Activated naive CD4-positive, alpha-beta T cell (primary cell): ENCODE measurements around the gene VIPR1.

Experiments used
- DNase-seq, 4 experiments: peaks; one replicate each; lab custom pipeline; 2025; lab: John Stamatoyannopoulos, UW

The VIPR1 gene

GRCh38 chr3:42511736-42512135 is 9.3 kb downstream of the VIPR1 start:
- DNase-seq: no peak

DNA sequence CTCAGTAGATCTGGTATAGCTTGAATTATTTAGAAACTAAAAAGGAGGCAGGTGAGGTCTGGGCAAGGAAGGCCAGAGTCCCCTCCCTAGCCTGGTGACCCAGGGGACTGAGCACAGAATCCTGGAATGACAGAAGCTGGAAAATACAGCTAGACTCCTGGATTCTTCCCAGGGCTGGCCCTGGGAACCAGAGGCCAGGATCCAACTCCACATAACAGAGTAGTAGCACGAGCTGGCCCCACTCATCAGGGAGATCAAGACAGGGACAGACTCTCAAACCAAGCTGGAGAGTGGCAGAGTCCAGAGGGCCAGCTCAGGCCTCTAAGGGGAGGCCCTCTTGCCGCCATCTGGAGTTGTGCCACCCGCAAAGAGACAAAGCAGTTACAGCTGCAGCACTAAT is 10.7 kb downstream of the VIPR1 start:
- DNase-seq: no peak

GRCh38 chr3:42513521-42513920 is 11.1 kb downstream of the VIPR1 start:
- no peak for DNase-seq

DNA sequence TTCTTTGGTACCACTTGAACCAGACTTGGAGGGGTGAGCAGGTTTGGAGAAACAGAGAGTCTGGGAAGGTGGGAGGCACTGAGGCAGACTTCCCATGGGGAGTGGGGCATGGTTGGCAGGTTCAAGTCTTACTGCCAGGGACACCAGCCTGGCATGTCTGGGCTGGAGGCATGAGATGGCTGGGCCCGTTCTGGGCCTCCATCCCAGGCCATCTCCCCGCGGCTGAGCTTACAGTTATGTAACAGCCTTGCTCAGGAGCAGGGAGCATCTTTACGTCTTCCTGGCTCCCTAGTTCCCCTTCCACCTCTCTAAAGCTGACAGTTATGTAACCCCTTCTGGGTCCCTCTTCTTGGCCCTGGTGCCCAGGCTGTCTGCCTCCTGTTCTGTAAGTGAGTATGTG is 12.4 kb downstream of the VIPR1 start:
- no peak for DNase-seq

DNA sequence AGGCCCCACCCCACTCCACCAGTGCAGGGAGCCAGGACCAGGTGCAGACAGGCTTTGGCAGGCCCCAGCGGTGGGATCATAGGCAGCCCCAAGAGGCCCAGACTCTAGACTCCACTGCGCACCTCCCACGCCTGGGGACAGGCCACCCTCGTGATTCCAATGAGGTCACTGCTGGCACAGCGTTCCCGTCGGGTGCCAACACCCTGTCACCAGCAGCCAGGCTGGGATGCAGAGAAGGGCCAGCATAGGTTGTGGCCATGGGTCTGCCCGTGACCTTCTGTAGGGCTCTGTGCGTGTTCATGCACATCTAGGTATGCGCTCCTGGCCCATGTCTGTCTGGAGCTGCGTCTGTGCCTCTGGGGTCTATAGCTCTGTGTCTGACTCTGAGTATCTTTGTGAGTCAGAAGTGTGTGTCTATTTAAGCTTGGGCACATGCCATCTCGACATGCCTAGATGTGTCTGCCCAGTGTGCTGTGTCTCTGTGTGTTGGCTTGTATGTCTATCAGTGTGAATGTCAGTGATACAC is 13.0 kb downstream of the VIPR1 start:
- DNase-seq: no peak

GRCh38 chr3:42515976-42516375 is 13.5 kb downstream of the VIPR1 start:
- no peak for DNase-seq

DNA sequence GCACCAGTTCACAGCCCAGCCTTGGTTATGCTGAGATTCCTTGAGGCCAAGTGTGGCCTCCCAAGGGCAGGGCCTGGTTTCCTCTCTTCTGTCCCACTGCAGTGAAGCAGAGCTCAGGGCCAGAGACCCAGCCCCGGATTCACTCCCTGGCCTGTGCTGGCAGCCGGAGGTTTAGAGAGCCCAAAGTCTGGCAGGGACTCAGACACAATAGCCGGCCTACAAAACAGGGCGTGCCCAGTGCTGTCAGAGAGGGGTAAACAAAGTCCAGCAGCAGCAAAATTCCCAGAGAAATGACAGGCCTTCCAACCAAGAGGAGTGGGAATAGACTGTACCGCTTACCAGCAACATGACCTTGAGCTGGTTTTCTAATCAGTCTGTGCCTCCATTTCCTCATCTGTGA is 14.0 kb downstream of the VIPR1 start:
- DNase-seq: no peak

DNA sequence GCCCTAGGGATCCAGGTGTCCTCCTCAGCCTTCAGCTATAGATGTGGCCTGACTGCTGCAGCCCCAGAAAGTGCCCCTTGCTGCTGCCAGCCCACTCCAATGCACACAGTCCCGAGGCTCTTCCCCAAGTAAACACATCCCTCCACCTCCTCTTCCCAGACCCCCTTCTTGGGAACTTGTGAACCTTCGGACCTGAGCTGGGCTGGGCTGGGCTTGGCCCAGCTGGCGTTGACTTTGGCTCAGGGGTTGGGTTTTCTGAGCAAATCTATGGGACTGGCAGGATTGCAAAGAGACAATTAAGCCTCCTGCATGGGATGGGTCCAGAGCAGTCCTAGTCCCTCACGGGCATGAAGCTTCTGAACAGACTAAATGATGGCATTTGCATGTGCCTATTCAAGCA is 14.7 kb downstream of the VIPR1 start:
- no peak for DNase-seq

DNA sequence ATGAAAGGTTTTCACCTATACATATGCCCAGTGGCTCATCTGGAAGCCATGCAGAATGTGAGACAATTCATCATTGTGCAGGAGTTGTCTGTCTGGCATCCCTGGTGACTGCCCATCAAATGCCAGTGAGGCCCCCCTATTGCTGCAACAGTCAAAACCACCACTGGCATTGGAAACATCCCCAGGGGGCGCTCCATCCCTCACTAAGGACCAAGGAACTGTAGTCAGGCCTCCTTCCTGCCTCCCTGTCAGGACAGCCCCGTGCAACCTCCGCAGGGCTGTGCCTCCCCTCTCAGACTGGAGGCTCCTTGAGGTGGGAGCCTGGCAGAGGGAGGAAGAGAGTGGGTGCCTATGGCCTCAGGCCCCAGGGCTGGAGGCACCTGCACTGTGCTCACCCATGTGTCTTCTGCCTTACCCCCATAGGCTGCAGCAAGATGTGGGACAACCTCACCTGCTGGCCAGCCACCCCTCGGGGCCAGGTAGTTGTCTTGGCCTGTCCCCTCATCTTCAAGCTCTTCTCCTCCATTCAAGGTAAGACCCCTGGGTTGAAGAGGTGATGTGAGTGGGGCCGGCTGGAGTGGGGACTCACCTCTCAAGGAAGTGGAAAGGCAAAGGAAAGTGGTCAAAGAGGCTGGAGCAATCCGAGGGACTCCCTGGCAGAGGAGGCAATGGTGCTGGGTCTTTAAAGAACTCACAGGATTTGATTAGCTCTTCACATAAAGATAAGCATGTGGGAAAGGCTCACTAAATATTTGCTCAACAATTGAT is 16.5 kb downstream of the VIPR1 start:
- DNase-seq: peak in 1 of 4 experiments; percentile 13

DNA sequence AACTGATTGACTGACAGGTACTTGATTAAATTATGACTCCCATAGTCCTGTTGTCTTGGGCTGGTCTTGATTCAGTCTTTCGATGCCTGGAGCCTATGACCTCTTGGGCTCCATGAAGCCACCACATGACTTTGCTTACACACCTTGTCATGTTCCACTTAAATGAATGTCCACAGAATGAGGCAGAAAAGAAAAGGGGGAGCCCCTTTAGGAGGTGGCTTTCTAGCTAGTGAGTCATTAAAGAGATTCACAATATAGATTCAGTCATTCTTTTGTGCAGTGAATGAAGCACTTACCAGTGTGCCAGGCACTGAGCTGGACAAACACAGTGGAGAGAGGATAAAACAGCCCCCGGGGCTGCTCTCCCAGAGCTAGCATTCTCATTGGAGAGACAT is 17.1 kb downstream of the VIPR1 start:
- no peak for DNase-seq

DNA sequence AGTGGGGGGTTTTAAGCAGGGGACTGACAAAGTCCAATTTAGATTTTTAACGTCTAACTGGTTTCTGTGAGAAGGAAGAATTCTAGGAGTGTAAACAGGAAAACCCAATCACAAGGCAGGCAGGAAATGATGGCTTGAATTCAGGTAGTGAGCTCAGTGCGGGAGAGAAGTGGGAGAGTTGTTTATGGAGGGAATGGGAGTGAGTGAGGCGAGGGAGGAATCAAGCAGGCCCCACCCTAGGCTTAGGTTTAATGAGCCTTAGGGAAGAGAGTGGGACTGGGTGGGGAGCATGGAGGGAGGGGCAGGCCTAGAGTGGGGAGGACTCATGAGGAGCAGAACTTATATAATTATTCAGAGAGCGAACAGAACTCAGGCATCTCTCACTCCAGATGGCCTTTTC is 17.9 kb downstream of the VIPR1 start:
- DNase-seq: no peak

GRCh38 chr3:42520906-42521305 is 18.5 kb downstream of the VIPR1 start:
- DNase-seq: no peak

DNA sequence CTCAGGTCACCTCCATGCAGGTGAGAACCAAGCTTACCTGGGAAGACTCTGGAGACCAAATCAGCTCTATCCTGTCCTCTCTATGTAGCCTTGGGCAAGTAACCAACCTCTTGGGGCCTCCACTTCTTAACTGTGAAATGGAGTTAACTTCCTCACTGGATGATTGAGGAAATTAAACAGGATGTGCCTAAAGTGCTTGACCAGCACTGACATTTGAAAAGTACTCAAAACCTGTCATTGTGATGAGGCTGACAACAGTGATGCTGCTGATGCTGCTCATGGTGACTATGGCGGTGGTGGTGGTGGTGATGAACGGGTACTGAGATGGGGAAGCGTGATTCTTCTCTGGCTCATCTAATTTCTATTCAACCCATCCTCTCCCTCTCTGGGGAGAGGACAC is 22.3 kb downstream of the VIPR1 start:
- no peak for DNase-seq

GRCh38 chr3:42525212-42525611 is 22.8 kb downstream of the VIPR1 start:
- DNase-seq: no peak

GRCh38 chr3:42525736-42526345 is 23.4 kb downstream of the VIPR1 start:
- DNase-seq: no peak

DNA sequence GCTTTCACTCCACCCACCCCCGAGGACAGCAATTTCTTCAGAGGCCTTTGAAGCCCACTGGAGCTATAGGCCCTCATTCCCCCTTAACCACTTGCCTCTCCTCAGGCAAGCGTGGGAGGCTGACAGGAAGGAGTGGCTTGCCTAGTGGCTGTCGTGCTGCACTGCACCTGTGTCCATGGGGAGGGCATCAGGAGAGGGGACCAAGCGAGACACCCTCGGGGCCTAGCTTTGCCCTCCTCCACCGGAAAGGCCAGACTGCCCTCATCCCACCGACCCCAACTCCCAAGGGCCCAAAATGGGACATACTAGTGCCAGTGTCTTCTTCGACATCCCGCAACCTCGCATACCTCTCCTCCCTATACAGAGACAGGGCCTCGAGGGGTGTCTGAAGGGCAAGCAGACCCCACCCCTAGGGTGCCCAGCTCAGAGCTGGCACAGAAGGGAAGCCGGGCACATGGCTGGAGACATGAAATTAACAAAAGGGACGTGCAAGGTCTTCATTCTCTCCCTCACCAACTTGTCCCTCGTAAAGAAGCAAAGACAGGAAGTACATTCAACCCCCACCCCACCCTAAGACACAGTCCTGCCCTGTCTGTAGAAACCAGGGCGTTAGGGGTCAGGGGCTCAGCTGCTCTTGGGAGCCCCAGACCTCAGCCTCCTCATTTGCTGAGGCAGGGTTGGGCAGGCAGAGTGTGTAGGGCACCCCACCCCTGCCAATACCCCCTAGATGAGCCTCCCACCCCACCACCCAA is 24.3 kb downstream of the VIPR1 start:
- peak in 3 of 4 experiments; percentile 8 to 34 (median 24) for DNase-seq

- no peak for DNase-seq
Measured at GRCh38 chr3:42527368-42527917, 25.0 kb downstream of the VIPR1 start.

DNA sequence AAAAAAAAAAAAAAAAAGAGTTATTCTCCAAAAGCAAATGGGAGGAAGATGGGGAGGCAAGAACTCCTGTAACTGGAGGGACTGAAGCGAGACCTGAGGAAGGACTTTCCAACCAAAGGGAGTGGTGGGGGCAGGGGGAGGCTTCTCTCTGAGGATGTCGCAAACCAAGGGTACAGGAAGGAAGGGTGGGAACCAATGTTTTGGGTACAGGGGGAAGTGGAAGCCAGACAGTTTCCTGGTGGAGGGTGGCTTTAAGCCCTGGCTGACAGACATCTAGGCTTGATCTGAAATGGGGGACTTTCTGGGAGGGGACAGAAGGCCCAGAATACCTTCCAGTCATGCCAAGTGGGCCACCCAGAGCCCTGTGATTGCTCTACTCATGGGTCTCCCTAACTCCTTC is 27.0 kb downstream of the VIPR1 start:
- DNase-seq: no peak

- DNase-seq: no peak
Measured at GRCh38 chr3:42530073-42530472, 27.6 kb downstream of the VIPR1 start.

DNA sequence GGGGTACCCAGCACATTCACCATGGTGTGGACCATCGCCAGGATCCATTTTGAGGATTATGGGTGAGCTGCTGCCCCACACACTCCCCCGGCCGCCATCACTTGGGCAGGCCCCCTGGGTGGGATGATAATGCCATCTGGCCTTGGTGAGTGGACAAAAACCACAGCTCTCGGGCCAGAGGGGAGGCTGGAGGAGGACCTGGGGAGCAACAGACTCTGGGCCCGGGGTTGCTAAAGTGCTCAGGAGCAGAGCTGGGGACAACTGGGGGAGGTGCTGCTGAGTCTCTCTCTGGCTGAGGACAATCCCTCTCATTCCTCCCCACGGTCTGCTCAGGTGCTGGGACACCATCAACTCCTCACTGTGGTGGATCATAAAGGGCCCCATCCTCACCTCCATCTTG is 29.0 kb downstream of the VIPR1 start:
- no peak for DNase-seq

GRCh38 chr3:42532229-42532628 is 29.8 kb downstream of the VIPR1 start:
- no peak for DNase-seq

DNA sequence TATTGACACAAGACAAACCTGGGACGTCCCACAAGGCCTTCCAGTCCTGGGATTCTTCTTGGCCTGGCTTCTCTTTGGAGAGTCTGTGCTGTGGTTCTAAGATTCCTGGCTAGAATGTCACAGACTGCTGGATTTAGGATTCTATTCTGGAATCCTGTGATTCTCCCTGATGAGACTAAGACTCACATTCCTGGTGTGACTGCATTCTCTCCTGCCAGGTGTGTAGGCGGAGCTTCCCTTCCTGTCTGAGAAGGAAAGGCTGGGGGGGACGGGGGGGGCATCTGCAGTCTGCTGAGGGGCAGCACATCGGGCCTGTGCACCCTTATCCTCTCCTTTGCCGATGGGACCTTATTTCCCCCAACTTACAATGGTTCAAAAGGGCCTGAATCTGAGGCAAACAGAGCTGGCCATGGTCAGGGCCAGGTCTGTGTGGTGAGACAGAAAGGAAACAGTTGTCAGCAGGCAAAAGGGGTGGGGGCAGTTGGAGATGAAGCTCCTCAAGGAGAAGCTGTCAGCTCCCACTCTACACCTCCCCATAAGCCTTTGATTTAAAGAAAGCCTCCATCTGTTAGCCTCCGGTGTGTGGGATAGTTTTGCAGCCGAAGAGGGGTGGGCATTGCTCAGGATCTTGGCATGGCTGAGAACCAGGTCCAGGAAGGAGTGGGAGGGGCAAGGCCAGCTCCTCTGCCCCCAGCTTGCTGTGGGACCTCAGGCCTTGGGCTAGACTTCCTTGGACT is 30.9 kb downstream of the VIPR1 start:
- no peak for DNase-seq
